IMR-90 (cell line): Measurements from ENCODE around the gene ZSWIM5. TPM values are rescaled to one million over a fixed set of nuclear protein-coding genes. Genes with fewer than 3 reads are reported as not detected.

Experiments used
- ATAC-seq: fragments of 200-7000 bp; cut with Tn5 transposase; 2 replicates; pipeline ENCODE4 v1.9.1; 2020; ENCODE audit warnings: low read depth, mild to moderate bottlenecking, moderate library complexity
- BruUV-seq: library from RNA; stranded (reverse); fragments of 400-500 nt; replicated peaks from 2 replicates; lab custom pipeline; 2021; lab: Mats Ljungman, UMichigan
- CTCF ChIA-PET: fragments of 300-600 bp; formaldehyde crosslinking; extraction: SDS; loops from one replicate; lab custom pipeline; 2021; ENCODE audit warnings: antibody characterized with exemption; lab: Yijun Ruan, JAX
- POLR2A ChIA-PET: fragments of 300-600 bp; sonication (Branson Sonifier 250); formaldehyde crosslinking; loops from one replicate; lab custom pipeline; 2022; ENCODE audit warnings: antibody characterized with exemption; ENCODE audit not compliant: unreplicated experiment; lab: Charles Lee
- DNase-seq: peaks from one replicate; pipeline ENCODE4 v3.0.0; 2013
- H2AFZ ChIP-seq: replicated peaks from 2 replicates; pipeline ENCODE3; 2013; ENCODE audit warnings: low read length, mild to moderate bottlenecking; ENCODE audit not compliant: poor library complexity
- H2AK5ac ChIP-seq: 2 replicates; pipeline ENCODE4 v1.6.1; 2013; ENCODE audit warnings: low read depth, low read length, inconsistent platforms
- H2AK9ac ChIP-seq: replicated peaks from 2 replicates; pipeline ENCODE3; 2013; ENCODE audit warnings: mild to moderate bottlenecking, low read depth, low read length, moderate library complexity; ENCODE audit not compliant: poor library complexity
- H2BK120ac ChIP-seq: 2 replicates; pipeline ENCODE4 v1.6.1; 2013; ENCODE audit warnings: low read depth, low read length, inconsistent platforms
- H2BK15ac ChIP-seq: 3 replicates; pipeline ENCODE4 v1.6.1; 2013; ENCODE audit warnings: low read depth, low read length, inconsistent platforms
- H2BK20ac ChIP-seq: 2 replicates; pipeline ENCODE4 v1.6.1; 2013; ENCODE audit warnings: low read depth, mild to moderate bottlenecking, inconsistent platforms, low read length, moderate library complexity
- H2BK5ac ChIP-seq: 2 replicates; pipeline ENCODE4 v1.6.1; 2013; ENCODE audit warnings: mild to moderate bottlenecking, low read depth, low read length, inconsistent platforms; ENCODE audit not compliant: poor library complexity, severe bottlenecking
- H3K14ac ChIP-seq: replicated peaks from 2 replicates; pipeline ENCODE4 v1.6.1; 2013; ENCODE audit warnings: low read depth, low read length, inconsistent platforms
- H3K18ac ChIP-seq: 2 replicates; pipeline ENCODE4 v1.6.1; 2013; ENCODE audit warnings: low read depth, low read length, control low read depth
- H3K23ac ChIP-seq: 2 replicates; pipeline ENCODE4 v1.6.1; 2013; ENCODE audit warnings: low read depth, low read length, inconsistent platforms
- H3K27ac ChIP-seq: 2 replicates; pipeline ENCODE4 v1.5.1; 2013; ENCODE audit warnings: mild to moderate bottlenecking, control low read depth, low read length; ENCODE audit not compliant: insufficient read depth
- H3K27me3 ChIP-seq: 2 replicates; pipeline ENCODE4 v1.6.1; 2013; ENCODE audit warnings: low read length; ENCODE audit not compliant: control insufficient read depth, insufficient read depth
- H3K36me3 ChIP-seq: 2 replicates; pipeline ENCODE4 v1.6.1; 2013; ENCODE audit warnings: low read length, mixed read lengths; ENCODE audit not compliant: control insufficient read depth, insufficient read depth
- H3K4ac ChIP-seq: 2 replicates; pipeline ENCODE4 v1.6.1; 2013; ENCODE audit warnings: low read depth, low read length, inconsistent platforms
- H3K4me1 ChIP-seq: 2 replicates; pipeline ENCODE4 v1.6.1; 2013; ENCODE audit warnings: low read length, mixed read lengths; ENCODE audit not compliant: control insufficient read depth, insufficient read depth
- H3K4me2 ChIP-seq: 2 replicates; pipeline ENCODE4 v1.6.1; 2013; ENCODE audit warnings: low read depth, mild to moderate bottlenecking, control low read depth, low read length, moderate library complexity
- H3K4me3 ChIP-seq: 2 replicates; pipeline ENCODE4 v1.5.1; 2013; ENCODE audit warnings: low read depth, mild to moderate bottlenecking, control low read depth, low read length, moderate library complexity; ENCODE audit not compliant: insufficient read depth
- H3K56ac ChIP-seq: 2 replicates; pipeline ENCODE4 v1.6.1; 2013; ENCODE audit warnings: low read length, inconsistent platforms; ENCODE audit not compliant: insufficient read depth; ENCODE audit errors: extremely low read depth
- H3K79me1 ChIP-seq, 2 experiments: 2 replicates each; pipeline ENCODE4 v1.6.1; 2013; ENCODE audit warnings: low read length in 2 of 2, inconsistent platforms in 1 of 2, low read depth in 1 of 2
- H3K9ac ChIP-seq: 2 replicates; pipeline ENCODE4 v1.6.1; 2013; ENCODE audit warnings: low read depth, low read length, control low read depth
- H3K9me1 ChIP-seq: 2 replicates; pipeline ENCODE4 v1.6.1; 2013; ENCODE audit warnings: low read length, inconsistent platforms; ENCODE audit not compliant: insufficient read depth
- H3K9me3 ChIP-seq: 2 replicates; pipeline ENCODE4 v1.6.1; 2013; ENCODE audit warnings: low read length; ENCODE audit not compliant: control insufficient read depth, insufficient read depth
- H4K20me1 ChIP-seq: 2 replicates; pipeline ENCODE4 v1.6.1; 2013; ENCODE audit warnings: low read length, inconsistent platforms; ENCODE audit not compliant: insufficient read depth
- H4K5ac ChIP-seq: 2 replicates; pipeline ENCODE4 v1.6.1; 2013; ENCODE audit warnings: mild to moderate bottlenecking, low read depth, low read length, control low read depth
- H4K8ac ChIP-seq, 2 experiments: 2 replicates each; pipeline ENCODE4 v1.6.1; 2013; ENCODE audit warnings: low read depth in 2 of 2, low read length in 2 of 2, control low read depth in 1 of 2, inconsistent platforms in 1 of 2
- H4K91ac ChIP-seq: 2 replicates; pipeline ENCODE4 v1.6.1; 2013; ENCODE audit warnings: low read depth, low read length, inconsistent platforms; ENCODE audit not compliant: insufficient read depth
- BHLHE40 ChIP-seq: fragments of 150-350 bp; IDR thresholded peaks from 2 replicates; pipeline ENCODE4 v1.6.1; 2016; ENCODE audit warnings: mild to moderate bottlenecking, low read depth, low read length
- CEBPB ChIP-seq: IDR thresholded peaks from 2 replicates; pipeline ENCODE4 v1.6.1; 2012; ENCODE audit warnings: low read depth, low read length, improper control_type of control experiment
- CHD1 ChIP-seq: IDR thresholded peaks from 2 replicates; pipeline ENCODE4 v1.6.1; 2012; ENCODE audit warnings: low read depth, low read length, improper control_type of control experiment
- ELK1 ChIP-seq: fragments of 150-350 bp; IDR thresholded peaks from 2 replicates; pipeline ENCODE4 v1.6.1; 2016; ENCODE audit warnings: low read depth, mild to moderate bottlenecking, low read length, moderate library complexity, borderline replicate concordance
- RCOR1 ChIP-seq: IDR thresholded peaks from 2 replicates; pipeline ENCODE4 v1.6.1; 2012; ENCODE audit warnings: mild to moderate bottlenecking, low read length, improper control_type of control experiment; ENCODE audit not compliant: insufficient replicate concordance
- SMC3 ChIP-seq: fragments of 150-350 bp; IDR thresholded peaks from 2 replicates; pipeline ENCODE4 v1.6.1; 2016; ENCODE audit warnings: low read depth, mild to moderate bottlenecking, antibody characterized with exemption, low read length, moderate library complexity
- WGBS, 2 experiments: methylation state at CpG; one replicate each; pipeline versions ENCODE4 v1.1.5 to v1.1.7; 2013; ENCODE audit warnings: missing lambda C conversion rate in 2 of 2; ENCODE audit not compliant: insufficient read length in 1 of 2; ENCODE audit errors: extremely low coverage in 2 of 2; 5-methylcytosine and 5-hydroxymethylcytosine counted together
- dilution Hi-C: fragments of 300-500 bp; cut with HindIII; formaldehyde crosslinking; loops from one replicate; pipeline ENCODE4 v1.14.3; 2018; ENCODE audit warnings: low sequenced_read_pairs; ENCODE audit not compliant: unreplicated experiment
- in situ Hi-C: fragments of 300-500 bp; cut with MboI; formaldehyde crosslinking; loops from 3 replicates; pipeline ENCODE4 v1.14.3; 2019; ENCODE audit warnings: low sequenced_read_pairs, inconsistent platforms, mixed read lengths
- intact Hi-C: fragments of 100-400 bp; cut with micrococcal nuclease; formaldehyde crosslinking; loops from 2 replicates; pipeline ENCODE4 v1.10.0; 2022
- polyA plus RNA-seq, 3 experiments: library from polyadenylated mRNA; depleted of rRNA; stranded (reverse); fragments of >200 nt; gene quantifications; 2 replicates each; pipeline ENCODE4 v1.2.3, GENCODE V29; 2012; ENCODE audit warnings: low replicate concordance in 1 of 3
- total RNA-seq: library from RNA; depleted of rRNA; stranded (reverse); fragments of >200 nt; gene quantifications from 2 replicates; pipeline ENCODE4 v1.2.3, GENCODE V29; 2012

The ZSWIM5 gene
- total and polyA plus RNA-seq, 2 of the 4 experiments (the other 2 are of a cell fraction), result under 0.01 to 0.03 TPM

DNA sequence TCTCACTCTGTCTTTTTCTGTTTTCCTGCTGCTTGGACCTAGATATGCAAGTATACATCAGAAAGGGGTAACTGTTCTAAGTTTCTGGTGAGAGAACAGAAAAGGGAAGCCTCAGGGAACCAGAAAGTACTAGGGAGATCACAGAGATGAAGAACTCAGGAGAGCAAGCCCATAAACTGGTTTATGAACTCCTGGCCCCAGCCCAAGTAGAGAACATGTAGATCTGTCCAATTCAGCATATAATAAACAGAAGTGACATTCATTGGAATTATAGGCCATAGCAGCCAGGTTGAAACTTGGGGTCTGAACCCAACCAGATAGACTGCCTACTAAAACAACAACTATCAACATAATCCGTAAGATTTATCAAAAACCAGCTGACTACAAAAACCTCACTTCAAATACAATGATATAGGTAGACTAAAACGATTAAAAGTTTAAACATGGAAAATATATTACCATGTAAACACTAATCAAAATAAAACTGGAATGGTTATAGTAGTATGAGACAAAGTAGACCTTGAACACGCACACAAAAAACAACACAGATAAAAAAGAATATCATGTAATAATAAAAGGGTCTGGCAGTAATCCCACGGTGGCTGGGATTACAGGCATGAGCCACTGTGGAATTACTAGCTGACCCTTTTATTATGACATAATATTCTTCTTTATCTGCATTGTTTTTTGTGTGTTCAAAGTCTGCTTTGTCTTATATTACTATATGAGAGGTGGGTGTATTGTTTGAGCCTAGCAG, 65.0 kb downstream of the ZSWIM5 start:
- no peak for ATAC-seq
- DNase-seq, result no peak
- Histone ChIP-seq H3K18ac (no peak overlapping the region), H2BK20ac (no peak overlapping the region), H3K36me3 (no peaks in the 10 kb centered on the region), H3K9ac (no peak overlapping the region), H3K4me2 (no peak overlapping the region), H3K14ac (no peak overlapping the region), H3K4me3 (no peak overlapping the region), H2BK120ac (no peak overlapping the region), H4K8ac (no peak overlapping the region), H4K20me1 (no peaks in the 10 kb centered on the region), H2BK5ac (no peak overlapping the region), H3K79me1 (no peaks in the 10 kb centered on the region), H4K5ac (no peak overlapping the region), H4K91ac (no peak overlapping the region), H2AK5ac (no peak overlapping the region), H3K27ac (no peak overlapping the region), H3K4ac (no peak overlapping the region), H3K56ac (no peak overlapping the region), H3K27me3 (peaks cover 3% of the 10 kb centered on the region), H2BK15ac (no peak overlapping the region), H2AFZ (no peak overlapping the region), H3K9me1 (no peaks in the 10 kb centered on the region), H3K23ac (no peak overlapping the region), H2AK9ac (no peak overlapping the region), H3K4me1 (no peaks in the 10 kb centered on the region), H3K9me3 (no peaks in the 10 kb centered on the region)
- ChIA-PET CTCF (interaction anchor here (1.0 kb wide), 1 partner anchor 159 kb away, joined by 3 read pairs; no protein-coding TSS in a partner anchor), POLR2A (interaction anchor here (0.5 kb wide), 1 partner anchor 377 kb away, joined by 3 read pairs; no protein-coding TSS in a partner anchor)
- dilution Hi-C loops (no loop called here), in situ Hi-C loops (no loop called here), intact Hi-C loops (no loop called here)
- no TSS peak for BruUV-seq
- TF ChIP-seq ELK1 (no peak), SMC3 (no peak), BHLHE40 (no peak), CHD1 (no peak), RCOR1 (no peak), CEBPB (no peak)
- WGBS, 2 experiments, result no CpG with 5 or more reads among the region's 4 CpGs
